Prostate gland (tissue), 2 donors: ENCODE data around the gene THSD4. TPM values are rescaled to one million over a fixed set of nuclear protein-coding genes. Genes with fewer than 3 reads are reported as not detected.

ENCODE experiments used
- DNase-seq: peaks from one replicate; pipeline ENCODE4 v3.0.0-alpha.2; 2019; ENCODE audit warnings: low spot score
- H3K27ac ChIP-seq, 2 donors: fragments of 200-600 bp; sonication (generic); 2 replicates each; pipeline ENCODE4 v1.5.1; 2017 to 2019
- H3K27me3 ChIP-seq: fragments of 200-600 bp; sonication (generic); replicated peaks from 2 replicates; pipeline ENCODE4 v1.5.1; 2019; ENCODE audit not compliant: insufficient read depth
- H3K36me3 ChIP-seq, 2 donors: fragments of 200-600 bp; sonication (generic); 1 replicate in 1 of 2; 2 replicates in 1 of 2; pipeline versions ENCODE4 v1.5.1 to v1.8.1; 2017 to 2019
- H3K4me1 ChIP-seq: fragments of 200-600 bp; sonication (generic); replicated peaks from 2 replicates; pipeline ENCODE4 v1.5.1; 2019
- H3K4me3 ChIP-seq, 2 donors: fragments of 200-600 bp; sonication (generic); 2 replicates each; pipeline ENCODE4 v1.5.1; 2017 to 2019
- H3K9me3 ChIP-seq: fragments of 200-600 bp; sonication (generic); 2 replicates; pipeline ENCODE4 v1.5.1; 2017
- CTCF ChIP-seq, 4 experiments: fragments of 200-600 bp in 2 of 4; fragments of 450-650 bp in 2 of 4; sonication (generic) in 2 of 4; IDR thresholded peaks; 1 replicate in 3 of 4; 2 replicates in 1 of 4; pipeline ENCODE4 v1.5.1; 2016 to 2019; ENCODE audit warnings: antibody characterized with exemption in 4 of 4, mild to moderate bottlenecking in 2 of 4, moderate library complexity in 2 of 4
- POLR2A ChIP-seq: fragments of 450-650 bp; IDR thresholded peaks from one replicate; pipeline ENCODE4 v1.6.1; 2016; ENCODE audit warnings: antibody characterized with exemption, mild to moderate bottlenecking
- POLR2AphosphoS5 ChIP-seq: sonication (generic); formaldehyde crosslinking; IDR thresholded peaks from one replicate; pipeline ENCODE4 v1.6.1; 2017; ENCODE audit warnings: antibody characterized with exemption
- WGBS: methylation state at CpG from one replicate; pipeline ENCODE4 v1.1.5; 2018; 5-methylcytosine and 5-hydroxymethylcytosine counted together
- intact Hi-C: fragments of 100-400 bp; cut with DNase I; formaldehyde crosslinking; loops from one replicate; pipeline ENCODE4 v1.14.2; 2022
- total RNA-seq, 2 donors: library from RNA; depleted of rRNA; stranded (reverse); fragments of >200 nt; gene quantifications; one replicate each; pipeline ENCODE4 v1.1.0, GENCODE V29; 2016

Gene THSD4
- total RNA-seq, 2 donors from 2014 or later, result 84.1 to 223 TPM

- H3K4me3 ChIP-seq, result no peak overlapping the region
- no peak for TF ChIP-seq POLR2A
- TF ChIP-seq POLR2AphosphoS5, result no peak
- no peak for TF ChIP-seq CTCF (IDR thresholded peaks at IDR 0.05)
- H3K27me3 ChIP-seq, result no peaks in the 10 kb centered on the region
- no peak overlapping the region for H3K27ac ChIP-seq
- H3K4me1 ChIP-seq, result no peaks in the 10 kb centered on the region
- intact Hi-C loops, result no loop called here
- DNase-seq, result no peak
- H3K9me3 ChIP-seq, result no peaks in the 10 kb centered on the region
- H3K36me3 ChIP-seq, result no peaks in the 10 kb centered on the region
- WGBS, result 83% methylated on average over 6 of the region's 6 CpGs
Measured at GRCh38 chr15:71798641-71799040, 683.4 kb downstream of the THSD4 start.

DNA sequence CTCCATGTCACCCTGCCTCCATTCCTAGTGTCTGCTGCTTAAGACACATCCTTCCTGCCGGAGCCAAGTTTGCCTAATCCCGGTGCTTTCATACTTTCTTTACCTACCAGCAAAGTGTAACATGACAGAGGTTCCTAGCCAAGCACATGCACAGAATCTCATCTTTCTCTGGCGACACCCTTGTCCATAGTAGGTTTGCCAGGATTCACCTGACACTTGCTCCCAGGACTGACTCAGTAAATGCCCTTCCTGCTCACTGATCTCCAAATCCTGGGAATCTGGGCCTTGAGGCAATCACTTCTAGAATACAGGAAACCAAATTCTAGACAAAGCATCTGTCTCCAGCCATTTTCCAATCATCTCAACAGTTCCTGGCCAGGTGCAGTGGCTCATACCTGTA, 684.9 kb downstream of the THSD4 start:
- no peaks in the 10 kb centered on the region for H3K4me1 ChIP-seq
- no peak overlapping the region for H3K4me3 ChIP-seq
- no peak overlapping the region for H3K27ac ChIP-seq
- 92% methylated on average over 3 of the region's 3 CpGs for WGBS
- no peak for TF ChIP-seq POLR2AphosphoS5
- no peak for TF ChIP-seq CTCF (IDR thresholded peaks at IDR 0.05)
- intact Hi-C loops, result loop anchor here (2.0 to 5.0 kb wide), 3 partner anchors 58 to 413 kb away; no protein-coding TSS in a partner anchor
- no peaks in the 10 kb centered on the region for H3K27me3 ChIP-seq
- H3K9me3 ChIP-seq, result no peaks in the 10 kb centered on the region
- H3K36me3 ChIP-seq, result no peaks in the 10 kb centered on the region
- no peak for DNase-seq

GRCh38 chr15:71800835-71801745, 685.8 kb downstream of the THSD4 start:
- Histone ChIP-seq H3K27me3 (no peaks in the 10 kb centered on the region), H3K4me3 (no peak overlapping the region), H3K36me3 (no peaks in the 10 kb centered on the region), H3K27ac (no peak overlapping the region), H3K4me1 (no peaks in the 10 kb centered on the region), H3K9me3 (no peaks in the 10 kb centered on the region)
- 53% methylated on average over 17 of the region's 17 CpGs for WGBS
- intact Hi-C loops, result loop anchor here (2.0 to 5.0 kb wide), 3 partner anchors 59 to 414 kb away; no protein-coding TSS in a partner anchor
- DNase-seq, result peak; percentile 55
- TF ChIP-seq CTCF (IDR thresholded peaks at IDR 0.05) (peak; percentile 73 to 98 (median 92)), POLR2AphosphoS5 (peak; percentile 80), POLR2A (no peak)

GRCh38 chr15:71801935-71802655, 686.8 kb downstream of the THSD4 start:
- intact Hi-C loops, result loop anchor here (2.0 to 5.0 kb wide), 3 partner anchors 60 to 415 kb away; no protein-coding TSS in a partner anchor
- no peaks in the 10 kb centered on the region for H3K36me3 ChIP-seq
- H3K4me1 ChIP-seq, result no peaks in the 10 kb centered on the region
- H3K9me3 ChIP-seq, result no peaks in the 10 kb centered on the region
- DNase-seq, result no peak
- WGBS, result 96% methylated on average over 24 of the region's 24 CpGs
- H3K4me3 ChIP-seq, result no peak overlapping the region
- H3K27ac ChIP-seq, result no peak overlapping the region
- H3K27me3 ChIP-seq, result no peaks in the 10 kb centered on the region
- TF ChIP-seq POLR2AphosphoS5 (no peak), CTCF (IDR thresholded peaks at IDR 0.05) (no peak), POLR2A (no peak)
